Astrocyte of the cerebellum (primary cell): ENCODE results near the gene UBAC2.

ENCODE experiments used
- DNase-seq: peaks from one replicate; pipeline ENCODE4 v3.0.0-alpha.2; 2011; ENCODE audit warnings: low read depth
- H3K4me3 ChIP-seq: 2 replicates; pipeline ENCODE4 v1.5.1; 2011; ENCODE audit warnings: mild to moderate bottlenecking, low read depth, low read length, moderate library complexity
- in situ Hi-C: cut with HindIII; loops from 2 replicates; pipeline ENCODE4 v1.10.0; 2017; ENCODE audit warnings: low sequenced_read_pairs
- TF ChIP-seq, protein P1 (sequence below): IDR thresholded peaks from 2 replicates; pipeline ENCODE4 v1.5.1; 2012; ENCODE audit warnings: low read length, low read depth, moderate library complexity, mild to moderate bottlenecking; ENCODE audit errors: missing control alignments

Gene UBAC2

DNA sequence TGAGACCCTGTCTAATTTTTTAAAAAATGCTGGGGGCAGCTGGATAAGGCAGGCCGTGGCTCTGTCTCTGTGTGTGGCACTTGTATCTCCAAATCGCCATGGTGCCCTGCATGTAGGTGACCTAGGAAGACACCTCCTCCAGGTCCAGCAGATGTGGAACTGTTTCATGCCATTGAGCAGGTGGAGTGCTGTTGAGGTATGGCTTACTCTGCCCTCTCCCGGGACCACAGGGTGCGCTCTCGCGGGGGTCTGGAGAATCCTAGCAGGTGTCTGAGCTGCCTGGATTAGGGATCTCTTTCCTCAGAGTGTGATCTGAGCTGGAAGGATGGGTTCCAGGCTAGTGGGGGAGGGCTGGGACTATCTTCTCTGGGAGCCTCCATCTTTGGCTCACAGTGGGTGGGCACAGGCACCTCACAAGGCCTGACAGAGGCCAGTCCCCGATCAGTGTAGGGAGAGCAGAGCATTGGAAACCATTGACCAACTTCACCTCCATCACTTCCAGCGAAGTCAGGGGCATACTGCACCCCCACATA is 233.0 kb downstream of the UBAC2 start:
- H3K4me3 ChIP-seq: no peak overlapping the region
- DNase-seq: no peak
- in situ Hi-C loops: loop anchor here (10.0 kb wide), 1 partner anchor 169 kb away; no protein-coding TSS in a partner anchor
- TF ChIP-seq, protein P1, sequence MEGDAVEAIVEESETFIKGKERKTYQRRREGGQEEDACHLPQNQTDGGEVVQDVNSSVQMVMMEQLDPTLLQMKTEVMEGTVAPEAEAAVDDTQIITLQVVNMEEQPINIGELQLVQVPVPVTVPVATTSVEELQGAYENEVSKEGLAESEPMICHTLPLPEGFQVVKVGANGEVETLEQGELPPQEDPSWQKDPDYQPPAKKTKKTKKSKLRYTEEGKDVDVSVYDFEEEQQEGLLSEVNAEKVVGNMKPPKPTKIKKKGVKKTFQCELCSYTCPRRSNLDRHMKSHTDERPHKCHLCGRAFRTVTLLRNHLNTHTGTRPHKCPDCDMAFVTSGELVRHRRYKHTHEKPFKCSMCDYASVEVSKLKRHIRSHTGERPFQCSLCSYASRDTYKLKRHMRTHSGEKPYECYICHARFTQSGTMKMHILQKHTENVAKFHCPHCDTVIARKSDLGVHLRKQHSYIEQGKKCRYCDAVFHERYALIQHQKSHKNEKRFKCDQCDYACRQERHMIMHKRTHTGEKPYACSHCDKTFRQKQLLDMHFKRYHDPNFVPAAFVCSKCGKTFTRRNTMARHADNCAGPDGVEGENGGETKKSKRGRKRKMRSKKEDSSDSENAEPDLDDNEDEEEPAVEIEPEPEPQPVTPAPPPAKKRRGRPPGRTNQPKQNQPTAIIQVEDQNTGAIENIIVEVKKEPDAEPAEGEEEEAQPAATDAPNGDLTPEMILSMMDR: no peak

- DNase-seq: no peak
- H3K4me3 ChIP-seq: no peak overlapping the region
- TF ChIP-seq, protein P1: no peak
- in situ Hi-C loops: loop anchor here (10.0 kb wide), 1 partner anchor 170 kb away; no protein-coding TSS in a partner anchor
Measured at GRCh38 chr13:99434258-99434788, 233.7 kb downstream of the UBAC2 start.

GRCh38 chr13:99435116-99435515 is 234.5 kb downstream of the UBAC2 start:
- in situ Hi-C loops: loop anchor here (10.0 kb wide), 1 partner anchor 170 kb away; no protein-coding TSS in a partner anchor

GRCh38 chr13:99435998-99436397 is 235.3 kb downstream of the UBAC2 start:
- DNase-seq: no peak
- in situ Hi-C loops: loop anchor here (10.0 kb wide), 1 partner anchor 171 kb away; no protein-coding TSS in a partner anchor

More at GRCh38 chr13:99435116-99435515, 234.5 kb downstream of the UBAC2 start:
- no peak for DNase-seq
- TF ChIP-seq, protein P1: no peak
- no peak overlapping the region for H3K4me3 ChIP-seq

More at GRCh38 chr13:99435998-99436397, 235.3 kb downstream of the UBAC2 start:
- no peak overlapping the region for H3K4me3 ChIP-seq
- TF ChIP-seq, protein P1: no peak
